Amygdala (tissue), 56 donors: Measurements from ENCODE around the gene DDX17.
A peak's percentile ranks its signal among the peaks of the same experiment; 100 is the strongest.

Experiments used
- DNase-seq, 56 donors: peaks; one replicate each; lab custom pipeline; 2025; lab: John Stamatoyannopoulos, UW

DDX17 gene

DNA sequence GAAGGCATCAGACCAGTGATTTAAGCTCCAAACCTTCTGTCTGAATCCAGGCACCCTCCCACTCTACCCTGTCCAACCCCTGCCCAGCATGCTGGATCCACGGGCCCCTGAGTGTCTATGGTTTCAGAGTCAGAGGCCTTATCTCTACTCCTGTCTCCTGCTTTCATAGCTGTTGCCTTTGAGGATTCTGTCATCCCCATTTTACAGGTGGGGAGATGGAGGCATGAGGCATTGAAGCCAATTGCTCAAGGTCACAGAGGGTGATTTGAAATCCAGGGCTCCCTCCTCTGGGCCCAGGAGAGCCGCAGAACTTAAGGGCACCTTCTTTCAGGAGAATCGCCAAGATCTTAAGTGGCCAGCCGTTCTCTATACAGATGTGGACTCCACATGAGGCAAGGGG, 54.2 kb downstream of the DDX17 start:
- DNase-seq, result no peak

- DNase-seq, result no peak
Observed at GRCh38 chr22:38451404-38451803, 54.7 kb downstream of the DDX17 start.

- no peak for DNase-seq
Observed at GRCh38 chr22:38450234-38450797, 55.8 kb downstream of the DDX17 start.

- peak in 18 of 56 donors; percentile 10 to 40 (median 24) for DNase-seq
Observed at GRCh38 chr22:38449776-38450175, 56.3 kb downstream of the DDX17 start.

DNA sequence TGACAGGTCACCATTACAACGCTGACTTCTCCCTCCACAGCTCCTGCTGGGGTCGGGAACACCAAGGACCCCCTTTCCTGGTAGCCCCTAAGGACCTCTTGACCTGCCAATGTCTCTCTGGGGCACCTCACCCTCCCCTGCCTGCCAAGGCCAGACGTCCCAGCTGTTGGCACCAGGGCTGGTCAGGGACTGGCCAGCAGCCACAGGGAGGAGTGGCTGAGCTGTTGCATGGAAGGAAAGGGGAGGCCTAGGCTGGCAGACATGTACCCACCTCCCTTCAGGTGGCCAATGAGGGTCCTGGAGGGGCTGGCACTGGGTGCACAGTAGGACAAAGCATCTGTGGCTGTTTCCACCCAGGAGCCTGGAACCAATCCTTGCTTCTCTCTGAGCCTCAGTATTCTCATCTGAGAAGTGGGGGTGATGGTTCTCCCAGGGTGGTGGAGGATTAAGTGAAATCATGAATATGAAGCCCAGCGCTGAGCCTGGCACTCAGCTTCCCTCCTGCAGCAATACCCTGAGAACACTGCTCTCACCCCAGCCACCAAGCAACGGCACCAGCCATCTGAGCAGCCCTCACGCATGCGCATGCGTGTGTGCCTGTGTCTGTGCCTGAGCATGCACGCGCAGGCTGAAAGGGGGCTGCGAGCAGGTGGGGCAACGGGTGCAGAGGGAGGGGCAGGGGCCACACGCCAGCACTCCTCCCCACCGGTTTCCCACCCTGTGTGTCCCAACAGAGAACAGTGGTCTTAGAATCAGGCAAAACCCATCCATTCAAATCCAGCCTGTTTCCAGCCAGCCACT, 57.0 kb downstream of the DDX17 start:
- peak in 1 of 56 donors; percentile 14 for DNase-seq

DNA sequence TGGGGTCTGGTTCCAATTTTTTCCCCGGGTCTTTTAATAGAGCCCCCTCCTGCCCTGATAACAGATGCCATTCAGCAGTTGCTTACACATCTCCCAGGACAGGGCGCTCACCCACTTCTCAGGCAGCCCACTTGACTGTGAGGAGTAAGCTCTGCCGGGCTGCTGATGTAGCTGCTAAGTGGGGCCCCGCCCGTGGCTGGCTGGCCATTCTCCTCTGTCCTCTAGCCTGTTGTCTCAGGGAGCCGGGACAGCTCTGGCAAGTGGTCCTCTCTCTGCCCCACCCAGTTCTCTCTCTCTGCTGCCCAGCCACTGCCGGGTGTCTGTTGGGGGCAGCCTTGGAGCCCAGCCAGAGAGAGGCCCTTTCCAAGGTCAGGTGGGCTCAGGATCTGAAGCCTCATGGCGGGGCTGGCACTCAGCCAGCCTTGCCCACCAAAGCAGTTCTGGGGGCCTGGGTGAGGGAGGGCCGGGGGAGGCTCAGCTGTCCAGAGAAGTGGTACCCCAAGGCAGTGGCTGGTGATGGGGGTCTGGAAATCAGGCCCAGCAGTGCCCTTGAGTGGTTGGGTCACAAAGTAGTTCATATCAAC, 60.0 kb downstream of the DDX17 start:
- DNase-seq, result no peak

DNA sequence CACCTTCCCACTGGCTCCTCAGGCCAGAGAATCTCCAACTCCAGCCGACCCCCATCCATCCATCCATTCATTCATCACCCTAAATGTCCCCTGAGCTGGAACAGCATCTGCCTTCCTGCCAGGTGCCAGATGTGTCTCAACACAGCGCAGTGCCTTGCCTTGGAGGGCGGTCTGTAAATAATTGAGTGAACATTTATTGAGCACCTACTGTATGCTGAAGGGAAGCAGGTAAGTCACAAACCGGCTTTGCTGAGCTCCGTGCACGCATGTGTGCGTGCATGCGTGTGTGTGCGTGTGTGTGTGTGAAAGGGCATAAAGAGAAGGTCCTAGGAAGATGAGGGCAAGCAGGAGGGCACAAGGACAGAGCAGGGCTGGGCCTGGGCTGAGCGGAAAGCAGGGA, 61.3 kb downstream of the DDX17 start:
- no peak for DNase-seq

- DNase-seq, result no peak
Observed at GRCh38 chr22:38443628-38444521, 62.2 kb downstream of the DDX17 start.

GRCh38 chr22:38442967-38443627, 63.0 kb downstream of the DDX17 start:
- DNase-seq, result no peak

- peak in 2 of 56 donors; percentile 10 to 14 for DNase-seq
Observed at GRCh38 chr22:38441620-38442287, 64.4 kb downstream of the DDX17 start.

GRCh38 chr22:38440747-38441350, 65.3 kb downstream of the DDX17 start:
- no peak for DNase-seq

- DNase-seq, result no peak
Observed at GRCh38 chr22:38437416-38437815, 68.7 kb downstream of the DDX17 start.

DNA sequence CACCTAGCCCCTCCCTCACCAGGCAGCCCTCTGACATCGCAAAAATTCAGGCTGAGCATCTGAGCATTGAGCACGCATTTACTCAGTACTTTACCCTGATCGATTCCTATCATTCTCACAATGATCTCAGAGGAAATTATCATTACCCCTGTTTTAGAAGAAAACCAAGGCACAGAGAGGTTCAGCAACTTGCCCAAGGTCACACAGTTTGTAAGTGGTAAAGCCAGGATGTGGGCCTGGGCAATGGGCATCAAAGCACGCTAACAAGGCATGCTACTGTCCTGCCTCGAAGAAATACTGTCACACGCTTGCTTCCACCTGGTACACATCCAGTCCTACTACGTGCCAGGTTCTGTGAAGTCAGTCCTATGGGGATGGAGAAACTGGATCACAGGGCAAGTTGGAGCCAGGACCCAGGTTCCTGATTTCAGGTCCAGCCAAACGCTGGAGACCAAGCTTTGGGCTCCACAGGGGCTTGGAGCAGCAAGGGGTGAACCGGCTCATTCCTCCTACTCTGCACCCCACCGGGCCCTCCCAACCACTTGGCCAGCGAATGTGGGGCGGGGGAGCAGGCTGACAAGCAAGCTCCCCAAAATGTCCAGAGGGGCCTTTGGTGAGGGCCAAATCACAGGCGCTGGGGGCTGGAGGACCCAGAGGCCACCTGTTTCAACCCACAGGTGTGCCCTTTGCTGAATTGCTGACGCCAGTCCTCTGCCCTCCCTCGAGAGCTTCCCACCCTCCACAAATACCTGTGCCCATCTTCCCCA, 69.3 kb downstream of the DDX17 start:
- no peak for DNase-seq

DNA sequence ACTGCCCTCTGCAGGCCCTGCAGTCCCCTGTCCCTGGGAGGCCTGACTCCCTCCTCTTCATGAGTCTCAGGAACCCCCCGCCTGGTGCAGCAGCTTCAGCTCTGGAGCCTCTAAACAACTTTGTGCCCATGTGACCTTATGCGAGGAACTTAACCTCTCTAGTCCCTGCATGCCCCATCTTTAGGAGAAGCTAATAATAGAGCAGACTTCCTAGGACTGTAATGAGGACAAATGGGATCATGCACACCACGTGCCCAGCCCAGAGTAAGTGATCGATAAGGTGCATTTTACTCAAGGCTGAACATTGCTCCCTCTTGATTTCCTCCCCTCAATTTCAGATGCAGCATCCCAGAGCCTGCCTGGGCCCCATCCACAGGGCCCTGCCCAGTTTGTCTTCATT, 70.1 kb downstream of the DDX17 start:
- DNase-seq, result no peak

- no peak for DNase-seq
Observed at GRCh38 chr22:38435010-38435409, 71.1 kb downstream of the DDX17 start.

DNA sequence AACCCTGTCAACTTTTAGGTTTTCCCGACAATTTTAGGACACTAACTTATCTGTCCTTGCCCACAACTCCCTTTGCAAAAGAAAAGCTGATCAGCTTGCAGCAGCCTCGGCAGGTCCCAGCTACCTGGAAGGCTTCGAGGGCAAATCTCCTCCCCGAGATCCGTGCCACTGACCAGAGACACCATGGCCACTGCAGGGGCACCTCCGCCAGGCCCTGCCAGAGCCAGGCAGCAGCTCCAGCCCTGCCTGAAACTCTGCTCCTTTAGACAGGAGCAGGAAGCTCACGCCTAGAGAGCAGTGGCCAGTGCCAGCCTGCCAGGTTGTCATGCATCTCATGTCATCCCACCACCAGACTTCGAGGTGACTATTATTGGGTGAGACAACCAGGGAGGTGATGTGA, 72.2 kb downstream of the DDX17 start:
- no peak for DNase-seq
